Liver (tissue), 3 donors: Measurements from ENCODE around the gene CACNA1H.

Experiments used
- CTCF ChIP-seq: fragments of 150-350 bp; IDR thresholded peaks from 2 replicates; pipeline ENCODE4 v1.5.1; 2017; ENCODE audit warnings: improper control_type of control experiment, low read depth, low read length; ENCODE audit not compliant: missing input control
- EGR1 ChIP-seq, 2 donors: IDR thresholded peaks; 2 replicates each; pipeline ENCODE4 v1.6.1; 2016 to 2018; ENCODE audit warnings: antibody characterized with exemption in 2 of 2, low read depth in 2 of 2
- GABPA ChIP-seq, 2 donors: IDR thresholded peaks in 1 of 2; conservative IDR thresholded peaks in 1 of 2; 2 replicates each; pipeline ENCODE4 v1.6.1; 2016; ENCODE audit warnings: antibody characterized with exemption in 2 of 2, mild to moderate bottlenecking in 1 of 2, moderate library complexity in 1 of 2
- JUND ChIP-seq, 2 donors: IDR thresholded peaks; 2 replicates each; pipeline ENCODE4 v1.6.1; 2016; ENCODE audit warnings: antibody characterized with exemption in 2 of 2
- RAD21 ChIP-seq, 2 donors: IDR thresholded peaks; 2 replicates each; pipeline ENCODE4 v1.6.1; 2016; ENCODE audit warnings: antibody characterized with exemption in 2 of 2, mild to moderate bottlenecking in 2 of 2
- SP1 ChIP-seq: IDR thresholded peaks from 2 replicates; pipeline ENCODE4 v1.6.1; 2018; ENCODE audit warnings: antibody characterized with exemption, mild to moderate bottlenecking
- ZBTB33 ChIP-seq: IDR thresholded peaks from 2 replicates; pipeline ENCODE4 v1.6.1; 2016; ENCODE audit warnings: antibody characterized with exemption
- TF ChIP-seq, protein P1 (sequence below): IDR thresholded peaks from 2 replicates; pipeline ENCODE4 v1.6.1; 2016; ENCODE audit warnings: antibody characterized with exemption
- donor health status: healthy.
- donor health status: healthy.

GRCh38 chr16:1142911-1143310 lies 10.0 kb upstream of the CACNA1H start:
- TF ChIP-seq CTCF (no peak), GABPA (IDR thresholded peaks at IDR 0.05 in 1 of 2, conservative IDR thresholded peaks at IDR 0.05 in 1 of 2) (no peak), RAD21 (IDR thresholded peaks at IDR 0.05) (no peak), ZBTB33 (no peak), EGR1 (IDR thresholded peaks at IDR 0.05; ENCODE audit: low read depth in 2 of 2) (no peak), JUND (IDR thresholded peaks at IDR 0.05) (no peak), SP1 (no peak)
- TF ChIP-seq, protein P1, sequence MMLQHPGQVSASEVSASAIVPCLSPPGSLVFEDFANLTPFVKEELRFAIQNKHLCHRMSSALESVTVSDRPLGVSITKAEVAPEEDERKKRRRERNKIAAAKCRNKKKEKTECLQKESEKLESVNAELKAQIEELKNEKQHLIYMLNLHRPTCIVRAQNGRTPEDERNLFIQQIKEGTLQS: no peak
